PC-3 (cell line): ENCODE results near the gene PLA2G4D. TPM values are rescaled to one million over a fixed set of nuclear protein-coding genes. Genes with fewer than 3 reads are reported as not detected.

Source experiments
- ATAC-seq: fragments of 200-7000 bp; cut with Tn5 transposase; 2 replicates; pipeline ENCODE4 v1.9.1; 2020; ENCODE audit warnings: mild to moderate bottlenecking, moderate library complexity
- BruUV-seq: library from RNA; stranded (reverse); fragments of 400-500 nt; replicated peaks from 2 replicates; lab custom pipeline; 2021; lab: Mats Ljungman, UMichigan
- CTCF ChIA-PET: fragments of 300-600 bp; sonication (Branson Sonifier 250); formaldehyde crosslinking; loops from one replicate; lab custom pipeline; 2022; ENCODE audit warnings: antibody characterized with exemption; lab: Charles Lee
- POLR2A ChIA-PET: fragments of 300-600 bp; sonication (Branson Sonifier 250); formaldehyde crosslinking; loops from one replicate; lab custom pipeline; 2022; ENCODE audit warnings: antibody characterized with exemption; ENCODE audit not compliant: unreplicated experiment; lab: Charles Lee
- DNase-seq: peaks from one replicate; pipeline ENCODE4 v3.0.0-alpha.2; 2015
- H2AFZ ChIP-seq: fragments of 300-600 bp; sonication (generic); 2 replicates; pipeline ENCODE4 v1.6.0; 2016; ENCODE audit warnings: antibody characterized with exemption, low read length
- H3F3A ChIP-seq: fragments of 300-600 bp; sonication (generic); one replicate; pipeline ENCODE4 v1.6.0; 2017; ENCODE audit warnings: antibody characterized with exemption, low read length, control low read depth, mild to moderate bottlenecking; ENCODE audit not compliant: unreplicated experiment
- H3K27ac ChIP-seq: fragments of 300-600 bp; sonication (generic); 2 replicates; pipeline ENCODE4 v1.5.1; 2016; ENCODE audit warnings: mild to moderate bottlenecking, low read length
- H3K27me3 ChIP-seq: fragments of 300-600 bp; sonication (generic); 2 replicates; pipeline ENCODE4 v1.6.1; 2016; ENCODE audit warnings: low read length, mixed read lengths
- H3K36me3 ChIP-seq: fragments of 300-600 bp; sonication (generic); 2 replicates; pipeline ENCODE4 v1.6.1; 2016; ENCODE audit warnings: low read depth, mixed run types, low read length, mixed read lengths
- H3K4me1 ChIP-seq: fragments of 300-600 bp; sonication (generic); 2 replicates; pipeline ENCODE4 v1.5.1; 2016; ENCODE audit warnings: low read length; ENCODE audit not compliant: insufficient read depth
- H3K4me2 ChIP-seq: fragments of 300-600 bp; sonication (generic); 2 replicates; pipeline ENCODE4 v1.6.0; 2016; ENCODE audit warnings: low read length
- H3K4me3 ChIP-seq: fragments of 300-600 bp; sonication (generic); 2 replicates; pipeline ENCODE4 v1.5.1; 2016; ENCODE audit warnings: mild to moderate bottlenecking, low read length, mixed read lengths
- H3K79me2 ChIP-seq: fragments of 300-600 bp; sonication (generic); 2 replicates; pipeline ENCODE4 v1.6.1; 2017; ENCODE audit warnings: low read length, mixed read lengths
- H3K9ac ChIP-seq: fragments of 300-600 bp; sonication (generic); 2 replicates; pipeline ENCODE4 v1.6.0; 2016; ENCODE audit warnings: mild to moderate bottlenecking, low read length
- H3K9me2 ChIP-seq: fragments of 300-600 bp; sonication (generic); replicated peaks from 2 replicates; pipeline ENCODE4 v1.6.1; 2016; ENCODE audit warnings: mixed run types, low read length, mixed read lengths
- H3K9me3 ChIP-seq: fragments of 300-600 bp; sonication (generic); 2 replicates; pipeline ENCODE4 v1.6.1; 2016; ENCODE audit warnings: low read length, mixed read lengths
- H4K20me1 ChIP-seq: fragments of 300-600 bp; sonication (generic); 2 replicates; pipeline ENCODE4 v1.6.1; 2016; ENCODE audit warnings: low read length, mixed read lengths
- CTCF ChIP-seq: fragments of 300-600 bp; sonication (generic); conservative IDR thresholded peaks from 2 replicates; pipeline ENCODE4 v1.5.1; 2017; ENCODE audit warnings: antibody characterized with exemption, low read depth, mild to moderate bottlenecking, low read length
- EZH2 ChIP-seq: fragments of 300-600 bp; sonication (generic); IDR thresholded peaks from one replicate; pipeline ENCODE4 v1.6.1; 2017; ENCODE audit warnings: antibody characterized with exemption, mild to moderate bottlenecking, low read length; ENCODE audit not compliant: unreplicated experiment
- EZH2phosphoT487 ChIP-seq: fragments of 300-600 bp; sonication (generic); IDR thresholded peaks from 2 replicates; pipeline ENCODE4 v1.6.1; 2018; ENCODE audit warnings: mild to moderate bottlenecking, antibody characterized with exemption, low read length, borderline replicate concordance
- intact Hi-C: fragments of 100-400 bp; cut with micrococcal nuclease; formaldehyde crosslinking; loops from 2 replicates; pipeline ENCODE4 v1.9.0; 2023
- total RNA-seq: library from RNA; depleted of rRNA; stranded (reverse); fragments of >200 nt; gene quantifications from 2 replicates; pipeline ENCODE4 v1.2.3, GENCODE V29; 2014

The PLA2G4D gene
- total RNA-seq, 1 experiment from 2014 or later: 0.55 TPM

GRCh38 chr15:42130246-42130986, 36.1 kb upstream of the PLA2G4D start:
- no TSS peak for BruUV-seq
- Histone ChIP-seq H3K4me3 (no peak overlapping the region), H3K9ac (no peak overlapping the region), H3K79me2 (no peaks in the 10 kb centered on the region), H3K9me2 (no peaks in the 10 kb centered on the region), H3K27me3 (no peaks in the 10 kb centered on the region), H3K4me2 (no peak overlapping the region), H2AFZ (no peak overlapping the region), H3K9me3 (no peaks in the 10 kb centered on the region), H3K27ac (no peak overlapping the region), H3K4me1 (peaks cover 14% of the 10 kb centered on the region), H3F3A (no peaks in the 10 kb centered on the region), H3K36me3 (no peaks in the 10 kb centered on the region), H4K20me1 (no peaks in the 10 kb centered on the region)
- ChIA-PET POLR2A (no interaction called here), CTCF (interaction anchor here (1.7 kb wide), 1 partner anchor 46 kb away, joined by 4 read pairs; no protein-coding TSS in a partner anchor)
- intact Hi-C loops: no loop called here
- ATAC-seq: no peak
- no peak for DNase-seq
- TF ChIP-seq EZH2phosphoT487 (no peak), EZH2 (no peak), CTCF (no peak)

GRCh38 chr15:42129364-42129763, 35.0 kb upstream of the PLA2G4D start:
- Histone ChIP-seq H4K20me1 (no peaks in the 10 kb centered on the region), H3K27ac (no peak overlapping the region), H3K9me3 (no peaks in the 10 kb centered on the region), H3K9ac (no peak overlapping the region), H3K36me3 (no peaks in the 10 kb centered on the region), H3K4me1 (0 out of 2 replicates have a peak, but pooled peaks cover 4% of the 10 kb centered on the region), H3K79me2 (no peaks in the 10 kb centered on the region), H3F3A (no peaks in the 10 kb centered on the region), H3K4me3 (no peak overlapping the region), H3K9me2 (no peaks in the 10 kb centered on the region), H3K4me2 (no peak overlapping the region), H3K27me3 (no peaks in the 10 kb centered on the region), H2AFZ (no peak overlapping the region)
- ATAC-seq (no peak), DNase-seq (no peak)
- intact Hi-C loops: no loop called here
- POLR2A ChIA-PET: no interaction called here
- no peak for TF ChIP-seq EZH2
- TF ChIP-seq EZH2phosphoT487: no peak
- TF ChIP-seq CTCF: no peak
- CTCF ChIA-PET: interaction anchor here (1.7 kb wide), 1 partner anchor 45 kb away, joined by 4 read pairs; no protein-coding TSS in a partner anchor
- BruUV-seq: no TSS peak

GRCh38 chr15:42128476-42128875, 34.1 kb upstream of the PLA2G4D start:
- Histone ChIP-seq H3K9me2 (no peaks in the 10 kb centered on the region), H3K36me3 (no peaks in the 10 kb centered on the region), H3K4me3 (no peak overlapping the region), H3K4me2 (no peak overlapping the region), H4K20me1 (no peaks in the 10 kb centered on the region), H3K79me2 (no peaks in the 10 kb centered on the region), H3K27me3 (no peaks in the 10 kb centered on the region), H3F3A (no peaks in the 10 kb centered on the region), H3K27ac (no peak overlapping the region), H3K4me1 (no peaks in the 10 kb centered on the region), H3K9ac (no peak overlapping the region), H2AFZ (no peak overlapping the region), H3K9me3 (no peaks in the 10 kb centered on the region)
- DNase-seq (no peak), ATAC-seq (no peak)
- CTCF ChIA-PET: no interaction called here
- intact Hi-C loops: no loop called here
- BruUV-seq: no TSS peak
- TF ChIP-seq CTCF: no peak
- TF ChIP-seq EZH2: no peak
- TF ChIP-seq EZH2phosphoT487: no peak
- POLR2A ChIA-PET: interaction anchor here (0.6 kb wide), 1 partner anchor 36 kb away, joined by 6 read pairs; no protein-coding TSS in a partner anchor
